Pancreas (tissue), 10 donors: Measurements from ENCODE around the gene ARHGAP10. TPM values are rescaled to one million over a fixed set of nuclear protein-coding genes. Genes with fewer than 3 reads are reported as not detected.
A peak's percentile ranks its signal among the peaks of the same experiment; 100 is the strongest.

ENCODE experiments used
- ATAC-seq, 4 donors: fragments of 200-7000 bp; cut with Tn5 transposase; one replicate each; pipeline versions ENCODE4 v1.8.0 to v1.9.1; 2020; ENCODE audit warnings: mild to moderate bottlenecking in 4 of 4, moderate library complexity in 4 of 4
- DNase-seq, 6 donors: peaks; one replicate each; pipeline ENCODE4 v3.0.0-alpha.2; 2020
- FAIRE-seq: peaks from 2 replicates; lab custom pipeline; 2012; peaks lifted over from hg19 to GRCh38; lab: Jason Lieb, UNC
- H3K27ac ChIP-seq, 4 donors: fragments of 200-600 bp; sonication (generic); 1 replicate in 3 of 4; 2 replicates in 1 of 4; pipeline versions ENCODE4 v1.5.0 to v1.8.0; 2020
- H3K27me3 ChIP-seq, 4 donors: fragments of 200-600 bp; one replicate each; pipeline ENCODE4 v1.8.0; 2021
- H3K36me3 ChIP-seq, 3 donors: fragments of 200-600 bp; sonication (generic) in 1 of 3; one replicate each; pipeline versions ENCODE4 v1.5.0 to v1.8.0; 2020 to 2021
- H3K4me1 ChIP-seq, 3 donors: fragments of 200-600 bp; one replicate each; pipeline ENCODE4 v1.8.0; 2021
- H3K4me3 ChIP-seq, 4 donors: fragments of 200-600 bp; sonication (generic) in 2 of 4; one replicate each; pipeline versions ENCODE4 v1.5.0 to v1.8.0; 2020 to 2021
- H3K9me3 ChIP-seq, 4 donors: fragments of 200-600 bp; one replicate each; pipeline ENCODE4 v1.8.0; 2021
- WGBS, 2 donors: extraction: QIAGEN DNeasy Blood & Tissue Kit; methylation state at CpG; one replicate each; pipeline ENCODE4 v1.1.7; 2013; 5-methylcytosine and 5-hydroxymethylcytosine counted together
- intact Hi-C, 3 donors: fragments of 100-400 bp; cut with DNase I; formaldehyde crosslinking; loops; one replicate each; pipeline versions ENCODE4 v1.11.1 to v1.14.2; 2022
- polyA plus RNA-seq, 2 donors: library from polyadenylated mRNA; stranded (reverse); fragments of 200-250 nt; gene quantifications; one replicate each; pipeline ENCODE4 v1.2.3, GENCODE V29; 2013
- total RNA-seq, 6 donors: library from RNA; stranded (reverse); fragmentation: NEBNext Ultra II Directional in 4 of 6; extraction: Animal tissue kit (Norgen Biotek cat#: 25700) in 4 of 6; gene quantifications; one replicate each; pipeline versions ENCODE4 v1.2.1 to v1.2.4, GENCODE V29; 2021 to 2023
- TF ChIP-seq, protein P1 (sequence below), 4 donors: fragments of 200-600 bp; sonication (generic) in 3 of 4; IDR thresholded peaks; one replicate each; pipeline versions ENCODE4 v1.5.0 to v1.8.0; 2021; ENCODE audit warnings: antibody characterized with exemption in 4 of 4
- donor health status: healthy with polysubstance abuse.
- donor health status: DM: no; HTN: no; CAD: no; lungs with moderate emphysema.
- donor health status: DM: no; HTN: no; CAD: no.
- donor health status: control.
- donor health status: control.
- donor health status: Bipolar disorder and iron deficiency.
- donor health status: DM: yes; HTN: yes; CAD: no.
- donor health status: DM: no; HTN: no; CAD: no.
- donor health status: DM: no; HTN: no; CAD: no.
- donor health status: DM: yes; HTN: yes; CAD: no.

ARHGAP10 gene
- total and polyA plus RNA-seq, 8 donors, result 6.3 to 14.8 (median 8.7) TPM

DNA sequence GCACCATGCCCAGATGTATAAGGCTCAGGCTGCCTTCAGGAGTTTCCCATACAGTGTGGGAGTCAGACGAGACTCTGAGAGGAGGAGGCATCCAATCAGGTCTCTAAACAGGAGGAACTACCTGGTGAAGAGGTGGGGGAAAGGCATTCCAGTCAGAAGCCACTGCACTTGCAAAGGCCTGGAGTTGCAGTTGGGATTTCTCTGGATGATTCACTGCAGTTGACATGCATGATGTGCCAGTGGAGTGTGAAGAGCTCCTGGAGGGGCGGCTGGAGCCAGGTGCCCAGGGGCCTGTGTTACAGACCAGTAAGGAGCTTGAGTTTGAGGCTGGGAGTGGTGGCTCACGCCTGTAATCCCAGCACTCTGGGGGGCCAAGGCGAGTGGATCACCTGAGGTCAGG, 339.1 kb downstream of the ARHGAP10 start:
- FAIRE-seq (no peak), DNase-seq (no peak), ATAC-seq (peak in 1 of 4 donors; percentile 30)
- H3K9me3 ChIP-seq, result no peaks in the 10 kb centered on the region
- no peak overlapping the region for H3K4me3 ChIP-seq
- no peaks in the 10 kb centered on the region for H3K36me3 ChIP-seq
- TF ChIP-seq, protein P1, sequence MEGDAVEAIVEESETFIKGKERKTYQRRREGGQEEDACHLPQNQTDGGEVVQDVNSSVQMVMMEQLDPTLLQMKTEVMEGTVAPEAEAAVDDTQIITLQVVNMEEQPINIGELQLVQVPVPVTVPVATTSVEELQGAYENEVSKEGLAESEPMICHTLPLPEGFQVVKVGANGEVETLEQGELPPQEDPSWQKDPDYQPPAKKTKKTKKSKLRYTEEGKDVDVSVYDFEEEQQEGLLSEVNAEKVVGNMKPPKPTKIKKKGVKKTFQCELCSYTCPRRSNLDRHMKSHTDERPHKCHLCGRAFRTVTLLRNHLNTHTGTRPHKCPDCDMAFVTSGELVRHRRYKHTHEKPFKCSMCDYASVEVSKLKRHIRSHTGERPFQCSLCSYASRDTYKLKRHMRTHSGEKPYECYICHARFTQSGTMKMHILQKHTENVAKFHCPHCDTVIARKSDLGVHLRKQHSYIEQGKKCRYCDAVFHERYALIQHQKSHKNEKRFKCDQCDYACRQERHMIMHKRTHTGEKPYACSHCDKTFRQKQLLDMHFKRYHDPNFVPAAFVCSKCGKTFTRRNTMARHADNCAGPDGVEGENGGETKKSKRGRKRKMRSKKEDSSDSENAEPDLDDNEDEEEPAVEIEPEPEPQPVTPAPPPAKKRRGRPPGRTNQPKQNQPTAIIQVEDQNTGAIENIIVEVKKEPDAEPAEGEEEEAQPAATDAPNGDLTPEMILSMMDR (IDR thresholded peaks at IDR 0.05), result no peak
- intact Hi-C loops, result no loop called here
- no peak overlapping the region for H3K27ac ChIP-seq
- no peaks in the 10 kb centered on the region for H3K27me3 ChIP-seq
- H3K4me1 ChIP-seq, result no peaks in the 10 kb centered on the region
- WGBS, 2 donors, result 84 to 88% methylated on average over 4 of the region's 4 CpGs

- intact Hi-C loops, result no loop called here
- Histone ChIP-seq H3K4me3 (no peak overlapping the region), H3K4me1 (no peaks in the 10 kb centered on the region), H3K36me3 (no peaks in the 10 kb centered on the region), H3K27me3 (no peaks in the 10 kb centered on the region), H3K27ac (no peak overlapping the region), H3K9me3 (no peaks in the 10 kb centered on the region)
- DNase-seq (no peak), FAIRE-seq (no peak), ATAC-seq (no peak)
- TF ChIP-seq, protein P1 (IDR thresholded peaks at IDR 0.05), result no peak
- 93 to 96% methylated on average over 9 of the region's 9 CpGs for whole genome bisulfite sequencing, 2 donors
Measured at GRCh38 chr4:148072789-148073188, 340.9 kb downstream of the ARHGAP10 start.

DNA sequence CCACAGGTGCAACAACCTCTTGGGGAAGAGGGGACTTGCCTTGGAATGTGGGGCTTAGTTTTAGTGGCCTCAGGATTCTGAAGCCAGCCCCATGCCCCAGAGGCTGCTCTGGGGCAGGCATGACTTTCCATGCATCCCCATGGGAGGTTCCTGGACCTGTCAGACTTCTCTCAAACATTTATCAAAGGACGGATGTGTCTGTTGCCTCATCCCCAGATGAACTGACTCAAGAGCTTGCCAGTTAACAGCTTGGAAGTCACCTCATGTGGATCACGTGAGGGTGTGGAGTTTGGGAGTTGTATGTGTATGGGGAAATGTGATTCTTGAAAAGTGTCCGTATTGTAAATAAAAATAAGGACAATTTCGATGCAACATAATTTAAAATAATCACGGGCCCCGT, 341.5 kb downstream of the ARHGAP10 start:
- Histone ChIP-seq H3K27me3 (no peaks in the 10 kb centered on the region), H3K36me3 (no peaks in the 10 kb centered on the region), H3K4me3 (no peak overlapping the region), H3K9me3 (no peaks in the 10 kb centered on the region), H3K4me1 (no peaks in the 10 kb centered on the region), H3K27ac (no peak overlapping the region)
- FAIRE-seq, result no peak
- 93 to 94% methylated on average over 6 of the region's 6 CpGs for WGBS, 2 donors
- TF ChIP-seq, protein P1 (IDR thresholded peaks at IDR 0.05), result no peak
- no peak for DNase-seq
- ATAC-seq, result no peak
- intact Hi-C loops, result no loop called here

- TF ChIP-seq, protein P1 (IDR thresholded peaks at IDR 0.05), result no peak
- no peak for FAIRE-seq
- DNase-seq, result no peak
- 96 to 98% methylated on average over 5 of the region's 5 CpGs for WGBS, 2 donors
- no peak overlapping the region for H3K4me3 ChIP-seq
- H3K9me3 ChIP-seq, result no peaks in the 10 kb centered on the region
- no peak for ATAC-seq
- H3K36me3 ChIP-seq, result peaks cover 0 to 1% (median 0%) of the 10 kb centered on the region in 3 donors
- no peaks in the 10 kb centered on the region for H3K27me3 ChIP-seq
- no peaks in the 10 kb centered on the region for H3K4me1 ChIP-seq
- H3K27ac ChIP-seq, result no peak overlapping the region
- intact Hi-C loops, result no loop called here
Measured at GRCh38 chr4:148074462-148074861, 342.6 kb downstream of the ARHGAP10 start.

GRCh38 chr4:148075438-148075837, 343.6 kb downstream of the ARHGAP10 start:
- intact Hi-C loops, result no loop called here
- TF ChIP-seq, protein P1 (IDR thresholded peaks at IDR 0.05), result no peak
- Histone ChIP-seq H3K9me3 (no peaks in the 10 kb centered on the region), H3K27me3 (no peaks in the 10 kb centered on the region), H3K27ac (no peak overlapping the region), H3K36me3 (peaks cover 0 to 11% (median 0%) of the 10 kb centered on the region in 3 donors), H3K4me3 (no peak overlapping the region), H3K4me1 (no peaks in the 10 kb centered on the region)
- FAIRE-seq, result no peak
- WGBS, 2 donors, result 96 to 98% methylated on average over 3 of the region's 3 CpGs
- no peak for DNase-seq
- no peak for ATAC-seq
